Measurements from ENCODE around the gene EPPIN.
"Not testable (repeated sequence)": the region's sequence is repeated elsewhere in the genome, so short reads cannot be mapped to it uniquely, and the experiment has no call there.

The EPPIN gene

GRCh38 chr20:45547206-45547770 is at the start of gene EPPIN:
TSS of gene EPPIN (minus strand) at chr20:45547401. CDS start at chr20:45547357, 44 bp downstream.
- no peak for DNase-seq

- no peak for DNase-seq
Measured at GRCh38 chr20:45595235-45595634, 48.0 kb upstream of the EPPIN start.

- DNase-seq, result no peak
Measured at GRCh38 chr20:45593498-45593897, 46.3 kb upstream of the EPPIN start.

GRCh38 chr20:45592574-45593189 is 45.5 kb upstream of the EPPIN start:
- peak; percentile 57 for DNase-seq

- no peak for DNase-seq
Measured at GRCh38 chr20:45589725-45590124, 42.5 kb upstream of the EPPIN start.

GRCh38 chr20:45588800-45589199 is 41.6 kb upstream of the EPPIN start:
- DNase-seq, result no peak

- DNase-seq, result not testable (repeated sequence)
Measured at GRCh38 chr20:45585986-45586385, 38.8 kb upstream of the EPPIN start.

GRCh38 chr20:45584294-45584693 is 37.1 kb upstream of the EPPIN start:
- not testable (repeated sequence) for DNase-seq

- DNase-seq, result no peak
Measured at GRCh38 chr20:45583502-45583901, 36.3 kb upstream of the EPPIN start.

GRCh38 chr20:45581702-45582101 is 34.5 kb upstream of the EPPIN start:
- no peak for DNase-seq

- DNase-seq, result no peak
Measured at GRCh38 chr20:45579184-45579583, 32.0 kb upstream of the EPPIN start, which contains the start of gene WFDC8. TSS of gene WFDC8 (minus strand) at chr20:45579284. CDS start at chr20:45579247, 37 bp downstream.

- DNase-seq, result no peak
Measured at GRCh38 chr20:45578231-45578630, 31.0 kb upstream of the EPPIN start.

GRCh38 chr20:45576995-45577394 is 29.8 kb upstream of the EPPIN start:
- DNase-seq, result no peak

GRCh38 chr20:45575931-45576330 is 28.7 kb upstream of the EPPIN start:
- no peak for DNase-seq

GRCh38 chr20:45569650-45570049 is 22.4 kb upstream of the EPPIN start:
- DNase-seq, result not testable (repeated sequence)

- no peak for DNase-seq
Measured at GRCh38 chr20:45564760-45565276, 17.6 kb upstream of the EPPIN start.

GRCh38 chr20:45555198-45555597 is 8.0 kb upstream of the EPPIN start:
- DNase-seq, result no peak

- no peak for DNase-seq
Measured at GRCh38 chr20:45552456-45552855, 5.3 kb upstream of the EPPIN start.

GRCh38 chr20:45550765-45551164 is 3.6 kb upstream of the EPPIN start:
- DNase-seq, result no peak

GRCh38 chr20:45548410-45548809 is 1.2 kb upstream of the EPPIN start:
- no peak for DNase-seq

- peak; percentile 1 for DNase-seq
Measured at GRCh38 chr20:45545754-45546453, 1.3 kb downstream of the EPPIN start.

GRCh38 chr20:45545351-45545750 is 1.9 kb downstream of the EPPIN start:
- no peak for DNase-seq

- no peak for DNase-seq
Measured at GRCh38 chr20:45539382-45539781, 7.8 kb downstream of the EPPIN start, which contains the start of gene WFDC6. TSS of gene WFDC6 (minus strand) at chr20:45539482. CDS start at chr20:45539407, 75 bp downstream.

Data from NCI-H1694 (cell line).